NCI-H1105 (cell line): ENCODE results near the gene UGT1A1.
"Not testable (repeated sequence)": the region's sequence is repeated elsewhere in the genome, so short reads cannot be mapped to it uniquely, and the experiment has no call there.

ENCODE experiments used
- DNase-seq: peaks from one replicate; lab custom pipeline; 2025; lab: John Stamatoyannopoulos, UW

Gene UGT1A1

DNA sequence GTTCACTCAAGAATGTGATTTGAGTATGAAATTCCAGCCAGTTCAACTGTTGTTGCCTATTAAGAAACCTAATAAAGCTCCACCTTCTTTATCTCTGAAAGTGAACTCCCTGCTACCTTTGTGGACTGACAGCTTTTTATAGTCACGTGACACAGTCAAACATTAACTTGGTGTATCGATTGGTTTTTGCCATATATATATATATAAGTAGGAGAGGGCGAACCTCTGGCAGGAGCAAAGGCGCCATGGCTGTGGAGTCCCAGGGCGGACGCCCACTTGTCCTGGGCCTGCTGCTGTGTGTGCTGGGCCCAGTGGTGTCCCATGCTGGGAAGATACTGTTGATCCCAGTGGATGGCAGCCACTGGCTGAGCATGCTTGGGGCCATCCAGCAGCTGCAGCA, at the start of gene UGT1A1:
Gene UGT1A1 (plus strand): TSS at position 228 of the 400 bp plus-strand sequence. CDS start 18 bp downstream, at position 246.
- no peak for DNase-seq

DNA sequence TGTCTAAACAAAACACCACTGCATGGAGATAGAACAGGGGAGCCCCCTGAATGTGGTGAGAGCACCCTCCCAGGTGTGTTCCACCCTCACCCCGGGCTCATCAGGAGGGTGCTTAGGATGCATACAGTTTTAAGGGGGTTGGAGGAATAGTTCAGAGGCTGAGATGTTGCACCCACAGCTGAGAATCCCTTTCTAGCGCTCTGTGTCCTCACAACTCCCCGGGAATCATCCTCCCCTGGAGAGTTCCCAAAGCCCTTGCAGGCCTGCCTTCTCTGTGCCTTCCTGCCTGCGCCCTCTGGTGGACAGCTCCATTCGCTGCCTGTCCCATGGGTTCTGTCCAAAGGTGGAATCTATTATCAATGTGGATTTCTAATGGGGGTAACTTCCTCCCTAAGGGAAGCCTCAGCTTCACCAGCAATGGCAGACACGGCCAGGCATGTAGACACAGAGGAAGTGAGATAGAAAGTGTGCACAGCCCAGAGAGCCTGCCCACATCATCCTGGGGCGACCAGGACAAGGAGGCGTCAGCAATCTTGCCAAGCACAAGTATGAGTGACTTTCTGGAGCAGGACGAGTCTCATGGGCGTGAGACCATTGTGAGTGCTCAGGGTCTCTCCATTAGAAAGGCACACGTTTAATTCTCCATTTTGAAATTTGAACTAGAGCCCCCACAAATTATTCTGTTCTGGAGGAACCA, 48.6 kb upstream of the UGT1A1 start:
- peak; percentile 63 for DNase-seq

DNA sequence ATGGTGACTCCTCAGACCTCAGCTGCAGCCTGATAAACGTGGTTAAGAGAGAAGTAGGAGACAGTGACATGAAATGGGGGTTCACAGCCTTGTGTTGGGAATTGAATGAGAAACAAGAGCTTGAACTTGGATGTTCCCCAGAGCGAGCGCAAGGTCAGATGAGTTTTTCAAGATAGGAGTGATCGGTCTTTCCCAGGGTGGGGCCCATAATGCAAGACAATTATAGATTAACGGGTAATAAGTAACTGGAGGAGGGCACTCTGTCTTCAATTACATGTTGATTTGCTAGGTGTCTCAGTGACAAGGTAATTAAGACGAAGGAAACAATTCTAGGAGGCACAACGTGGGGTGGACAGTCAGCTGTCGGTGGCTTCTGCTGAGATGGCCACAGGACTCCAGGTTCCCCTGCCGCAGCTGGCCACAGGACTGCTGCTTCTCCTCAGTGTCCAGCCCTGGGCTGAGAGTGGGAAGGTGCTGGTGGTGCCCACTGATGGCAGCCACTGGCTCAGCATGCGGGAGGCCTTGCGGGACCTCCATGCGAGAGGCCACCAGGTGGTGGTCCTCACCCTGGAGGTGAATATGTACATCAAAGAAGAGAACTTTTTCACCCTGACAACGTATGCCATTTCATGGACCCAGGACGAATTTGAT, 47.3 kb upstream of the UGT1A1 start, which contains the start of gene UGT1A5:
Gene UGT1A5 (plus strand): TSS at position 297 of the 651 bp plus-strand sequence. CDS start 85 bp downstream, at position 382.
- DNase-seq: no peak

DNA sequence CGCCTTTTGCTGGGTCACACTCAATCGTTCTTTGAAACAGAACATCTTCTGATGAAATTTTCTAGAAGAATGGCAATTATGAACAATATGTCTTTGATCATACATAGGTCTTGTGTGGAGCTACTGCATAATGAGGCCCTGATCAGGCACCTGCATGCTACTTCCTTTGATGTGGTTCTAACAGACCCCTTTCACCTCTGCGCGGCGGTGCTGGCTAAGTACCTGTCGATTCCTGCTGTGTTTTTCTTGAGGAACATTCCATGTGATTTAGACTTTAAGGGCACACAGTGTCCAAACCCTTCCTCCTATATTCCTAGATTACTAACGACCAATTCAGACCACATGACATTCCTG, 46.8 kb upstream of the UGT1A1 start:
- DNase-seq: no peak

DNA sequence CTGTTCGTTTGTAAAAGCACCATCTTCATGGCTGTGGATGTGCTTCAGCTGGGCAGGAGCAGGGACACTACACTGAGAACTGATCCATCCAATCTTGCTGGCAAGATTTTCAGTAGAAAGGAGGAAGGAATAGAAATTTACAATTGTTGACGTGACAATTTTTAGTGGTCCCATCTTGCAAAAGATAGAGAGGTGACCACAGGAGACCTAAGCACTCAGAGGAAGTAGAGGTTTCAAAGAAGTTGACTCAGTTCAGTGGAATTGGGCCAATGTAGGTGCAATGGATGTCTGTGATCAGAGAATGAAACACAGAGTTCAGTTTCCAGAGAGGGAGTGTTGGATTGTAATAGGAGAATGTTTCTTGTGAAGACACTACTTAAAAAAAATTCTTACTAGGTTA, 45.9 kb upstream of the UGT1A1 start:
- no peak for DNase-seq

DNA sequence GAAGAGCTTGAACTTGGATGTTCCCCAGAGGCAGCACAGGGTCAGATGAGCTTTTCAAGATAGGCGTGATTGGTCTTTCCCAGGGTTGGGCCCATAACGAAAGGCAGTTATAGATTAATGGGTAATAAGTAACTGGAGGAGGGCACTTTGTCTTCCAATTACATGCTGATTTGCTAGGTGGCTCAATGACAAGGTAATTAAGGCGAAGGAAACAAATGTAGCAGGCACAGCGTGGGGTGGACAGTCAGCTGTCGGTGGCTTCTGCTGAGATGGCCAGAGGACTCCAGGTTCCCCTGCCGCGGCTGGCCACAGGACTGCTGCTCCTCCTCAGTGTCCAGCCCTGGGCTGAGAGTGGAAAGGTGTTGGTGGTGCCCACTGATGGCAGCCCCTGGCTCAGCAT, 41.5 kb upstream of the UGT1A1 start, which contains the start of gene UGT1A4:
Gene UGT1A4 (plus strand): TSS at position 185 of the 400 bp plus-strand sequence. CDS start 85 bp downstream, at position 270.
- DNase-seq: no peak

DNA sequence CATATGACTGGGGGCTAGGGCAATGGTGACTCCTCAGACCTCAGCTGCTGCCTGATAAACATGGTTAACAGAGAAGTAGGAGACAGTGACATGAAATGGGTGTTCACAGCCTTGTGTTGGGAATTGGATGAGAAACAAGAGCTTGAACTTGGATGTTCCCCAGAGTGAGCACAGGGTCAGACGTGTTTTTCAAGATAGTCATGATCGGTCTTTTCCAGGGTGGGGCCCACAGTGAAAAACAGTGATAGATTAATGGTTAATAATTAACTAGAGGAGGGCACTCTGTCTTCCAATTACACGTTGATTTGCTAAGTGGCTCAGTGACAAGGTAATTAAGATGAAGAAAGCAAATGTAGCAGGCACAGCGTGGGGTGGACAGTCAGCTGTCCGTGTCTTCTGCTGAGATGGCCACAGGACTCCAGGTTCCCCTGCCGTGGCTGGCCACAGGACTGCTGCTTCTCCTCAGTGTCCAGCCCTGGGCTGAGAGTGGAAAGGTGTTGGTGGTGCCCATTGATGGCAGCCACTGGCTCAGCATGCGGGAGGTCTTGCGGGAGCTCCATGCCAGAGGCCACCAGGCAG, 31.3 kb upstream of the UGT1A1 start, which contains the start of gene UGT1A3:
Gene UGT1A3 (plus strand): TSS at position 320 of the 579 bp plus-strand sequence. CDS start 85 bp downstream, at position 405.
- no peak for DNase-seq

DNA sequence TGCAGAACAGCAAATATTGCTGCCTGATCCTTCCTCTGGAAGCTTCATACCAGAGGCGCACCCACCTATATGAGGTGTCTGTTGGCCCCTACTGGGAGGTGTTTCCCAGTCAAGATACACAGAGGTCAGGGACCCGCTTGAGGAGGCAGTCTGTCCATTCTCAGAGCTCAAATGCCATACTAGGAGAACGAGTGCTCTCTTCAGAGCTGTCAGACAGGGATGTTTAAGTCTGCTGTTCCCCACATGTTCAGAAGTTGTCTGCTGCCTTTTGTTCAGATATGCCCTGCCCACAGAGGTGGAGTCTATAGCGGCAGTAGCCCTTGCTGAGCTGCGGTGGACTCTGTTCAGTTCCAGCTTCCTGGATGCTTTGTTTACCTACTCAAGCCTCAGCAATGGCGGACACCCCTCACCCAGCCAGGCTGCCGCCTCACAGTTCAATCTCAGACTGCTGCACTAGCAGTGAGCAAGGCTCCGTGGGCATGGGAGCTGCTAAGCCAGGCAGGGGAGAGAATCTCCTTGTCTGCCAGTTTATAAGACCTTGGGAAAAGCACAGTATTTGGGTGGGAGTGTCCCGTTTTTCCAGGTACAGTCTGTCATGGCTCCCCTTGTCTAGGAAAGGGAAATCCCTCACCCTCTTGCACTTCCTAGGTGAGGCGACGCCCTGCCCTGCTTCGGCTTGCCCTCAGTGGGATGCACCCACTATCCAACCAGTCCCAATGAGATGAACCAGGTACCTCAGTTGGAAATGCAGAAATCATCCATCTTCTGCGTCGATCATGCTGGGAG, 23.0 kb upstream of the UGT1A1 start:
- not testable (repeated sequence) for DNase-seq

DNA sequence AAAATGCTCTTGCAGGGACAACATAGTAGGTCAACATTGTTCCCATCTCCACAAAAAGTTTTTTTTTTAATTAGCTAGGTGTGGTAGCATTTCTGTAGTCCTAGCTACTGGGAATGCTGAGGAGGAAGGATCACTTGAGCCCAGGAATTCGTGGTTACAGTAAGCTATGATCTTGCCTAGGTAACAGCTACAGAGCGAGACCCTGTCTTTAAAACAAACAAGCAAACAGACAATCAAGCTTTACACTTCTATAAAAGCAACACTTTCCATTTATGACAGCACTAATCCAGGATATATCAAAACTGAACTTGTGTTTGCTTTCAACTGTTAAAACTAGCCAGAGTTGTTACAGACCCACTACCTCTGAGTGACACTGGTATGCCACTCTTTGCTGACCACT, 19.2 kb upstream of the UGT1A1 start:
- no peak for DNase-seq

DNA sequence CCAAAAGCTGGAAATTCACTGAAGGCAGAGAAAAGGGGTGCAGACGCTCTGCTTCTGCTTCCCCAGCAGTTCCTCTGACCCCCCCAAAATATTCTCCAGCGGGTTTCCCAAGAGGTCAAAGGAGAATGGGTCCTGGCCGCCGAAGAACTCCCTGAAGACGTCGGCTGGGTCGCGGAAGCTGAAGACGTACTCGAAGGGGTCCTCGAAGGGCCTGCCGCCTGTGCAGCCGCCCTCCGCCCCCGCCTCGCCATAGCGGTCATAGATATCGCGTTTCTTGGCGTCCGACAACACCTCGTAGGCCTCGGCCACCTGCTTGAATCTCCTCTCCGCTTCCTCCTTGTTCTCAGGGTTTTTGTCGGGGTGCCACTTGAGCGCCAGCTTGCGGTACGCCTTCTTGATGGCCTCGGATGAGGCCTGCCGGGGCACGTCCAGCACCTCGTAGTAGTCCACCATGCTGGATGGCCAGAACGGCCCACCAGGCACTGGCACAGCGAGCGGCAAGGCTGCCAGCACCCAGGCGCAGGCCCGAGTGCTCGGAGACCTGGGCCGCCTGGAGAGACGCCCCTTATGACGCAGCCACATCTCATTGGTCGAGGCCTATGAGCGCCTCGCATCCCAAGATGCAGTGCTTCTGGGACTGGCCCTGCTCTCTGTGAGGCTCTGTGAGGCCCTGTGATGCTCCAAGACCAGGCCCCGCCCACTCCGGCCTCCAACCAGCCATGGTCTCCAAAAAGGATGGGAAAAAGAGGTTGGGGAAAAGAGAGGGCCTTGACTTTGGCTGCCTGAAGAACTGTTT, 16.4 kb upstream of the UGT1A1 start:
- DNase-seq: no peak

DNA sequence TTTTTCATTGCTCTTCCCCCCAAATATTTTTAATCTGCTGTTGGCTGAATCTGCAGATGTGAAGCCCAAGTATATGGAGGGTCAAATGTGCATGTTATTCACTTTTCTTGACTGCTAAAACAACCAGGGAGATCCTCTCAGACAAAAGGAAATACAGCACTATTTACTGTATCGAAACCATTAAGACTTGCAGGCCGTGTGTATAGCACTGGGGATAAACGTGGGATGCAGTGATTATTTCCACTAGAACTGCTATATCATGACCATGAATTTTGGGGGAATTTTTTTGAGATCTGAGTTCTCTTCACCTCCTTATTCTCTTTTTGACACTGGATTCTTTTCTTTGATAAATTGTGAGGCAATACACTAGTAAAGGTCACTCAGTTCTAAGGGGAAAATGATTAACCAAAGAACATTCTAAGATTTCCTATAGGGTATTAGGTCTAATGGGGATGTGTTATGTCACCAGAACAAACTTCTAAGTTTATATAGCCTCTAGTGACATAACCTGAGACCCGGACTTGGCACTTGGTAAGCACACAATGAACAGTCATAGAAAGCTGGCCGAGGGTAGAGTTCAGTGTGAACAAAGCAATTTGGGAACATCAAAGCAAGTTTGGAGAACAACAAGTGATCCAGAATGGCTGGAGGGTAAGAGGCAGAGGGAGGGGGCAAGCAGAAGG, 14.9 kb upstream of the UGT1A1 start:
- no peak for DNase-seq

DNA sequence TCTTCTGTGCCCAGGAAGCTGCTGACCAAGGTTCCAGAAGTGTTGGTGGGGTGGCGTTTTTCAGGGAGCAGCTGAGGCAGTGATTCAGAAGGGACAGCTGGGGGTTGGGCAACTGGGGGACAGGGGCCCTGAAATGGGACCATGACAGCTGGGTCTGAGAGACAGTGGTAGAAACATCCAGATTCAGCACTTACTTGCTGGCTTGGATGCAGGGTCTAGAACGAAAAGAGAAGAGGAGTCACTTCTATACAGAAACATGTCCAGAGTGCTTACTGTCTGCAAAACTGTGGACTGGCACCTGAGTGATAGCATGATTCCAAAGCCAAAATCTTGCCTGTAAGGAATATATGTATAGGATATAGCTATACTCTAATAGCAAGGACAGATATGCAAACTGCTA, 14.2 kb upstream of the UGT1A1 start:
- not testable (repeated sequence) for DNase-seq

DNA sequence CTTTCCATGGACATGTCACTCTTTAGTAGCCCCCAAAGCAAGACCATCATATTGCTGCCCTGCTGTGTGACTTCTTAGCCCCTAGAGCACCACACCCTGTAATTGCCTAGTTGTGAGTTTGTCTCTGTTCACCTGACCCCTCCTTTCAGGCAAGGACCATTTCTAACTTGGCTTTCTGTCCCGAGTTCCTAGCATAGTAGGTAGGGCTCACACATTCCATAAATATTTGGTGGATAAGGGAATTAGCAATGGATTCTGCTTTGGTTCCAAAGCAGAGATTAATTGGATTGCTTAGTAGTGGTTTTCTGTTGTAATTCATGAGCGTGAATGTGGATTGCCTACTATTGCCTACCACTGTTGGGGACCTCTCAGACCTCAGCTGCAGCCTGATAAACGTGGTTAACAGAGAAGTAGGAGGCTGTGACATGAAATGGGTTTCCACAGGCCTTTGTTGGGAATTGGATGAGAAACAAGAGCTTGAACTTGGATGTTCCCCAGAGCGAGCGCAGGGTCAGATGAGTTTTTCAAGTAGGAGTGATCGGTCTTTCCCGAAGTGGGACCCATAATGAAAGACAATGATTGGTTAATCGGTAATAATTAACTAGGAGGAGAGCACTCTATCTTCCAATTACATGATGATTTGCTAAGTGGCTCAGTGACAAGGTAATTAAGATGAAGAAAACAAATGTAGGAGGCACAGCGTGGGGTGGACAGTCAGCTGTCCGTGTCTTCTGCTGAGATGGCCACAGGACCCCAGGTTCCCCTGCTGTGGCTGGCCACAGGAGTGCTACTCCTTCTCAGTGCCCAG, 13.4 kb upstream of the UGT1A1 start:
- DNase-seq: no peak

DNA sequence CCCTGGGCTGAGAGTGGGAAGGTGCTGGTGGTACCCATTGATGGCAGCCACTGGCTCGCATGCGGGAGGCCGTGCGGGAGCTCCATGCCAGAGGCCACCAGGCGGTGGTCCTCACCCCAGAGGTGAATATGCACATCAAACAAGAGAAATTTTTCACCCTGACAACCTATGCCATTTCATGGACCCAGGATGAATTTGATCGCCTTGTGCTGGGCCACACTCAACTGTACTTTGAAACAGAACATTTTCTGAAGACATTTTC, 12.9 kb upstream of the UGT1A1 start:
- no peak for DNase-seq

DNA sequence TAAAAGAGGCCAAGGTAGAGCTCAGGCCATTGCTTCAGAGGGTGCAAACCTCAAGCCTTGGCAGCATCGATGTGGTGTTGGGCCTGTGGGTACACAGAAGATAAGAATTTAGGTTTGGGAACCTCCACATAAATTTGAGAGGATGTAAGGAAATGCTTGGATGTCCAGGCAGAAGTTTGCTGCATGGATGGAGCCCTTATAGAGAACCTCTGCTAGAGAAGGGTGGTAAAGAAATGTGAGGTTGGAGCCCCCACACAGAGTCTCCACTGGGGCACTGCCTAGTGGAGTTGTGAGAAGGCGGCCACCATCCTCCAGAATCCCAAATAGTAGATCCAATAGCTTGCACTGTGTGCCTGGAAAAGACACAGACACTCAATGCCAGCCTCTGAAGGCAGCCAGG, 9.4 kb upstream of the UGT1A1 start:
- not testable (repeated sequence) for DNase-seq

DNA sequence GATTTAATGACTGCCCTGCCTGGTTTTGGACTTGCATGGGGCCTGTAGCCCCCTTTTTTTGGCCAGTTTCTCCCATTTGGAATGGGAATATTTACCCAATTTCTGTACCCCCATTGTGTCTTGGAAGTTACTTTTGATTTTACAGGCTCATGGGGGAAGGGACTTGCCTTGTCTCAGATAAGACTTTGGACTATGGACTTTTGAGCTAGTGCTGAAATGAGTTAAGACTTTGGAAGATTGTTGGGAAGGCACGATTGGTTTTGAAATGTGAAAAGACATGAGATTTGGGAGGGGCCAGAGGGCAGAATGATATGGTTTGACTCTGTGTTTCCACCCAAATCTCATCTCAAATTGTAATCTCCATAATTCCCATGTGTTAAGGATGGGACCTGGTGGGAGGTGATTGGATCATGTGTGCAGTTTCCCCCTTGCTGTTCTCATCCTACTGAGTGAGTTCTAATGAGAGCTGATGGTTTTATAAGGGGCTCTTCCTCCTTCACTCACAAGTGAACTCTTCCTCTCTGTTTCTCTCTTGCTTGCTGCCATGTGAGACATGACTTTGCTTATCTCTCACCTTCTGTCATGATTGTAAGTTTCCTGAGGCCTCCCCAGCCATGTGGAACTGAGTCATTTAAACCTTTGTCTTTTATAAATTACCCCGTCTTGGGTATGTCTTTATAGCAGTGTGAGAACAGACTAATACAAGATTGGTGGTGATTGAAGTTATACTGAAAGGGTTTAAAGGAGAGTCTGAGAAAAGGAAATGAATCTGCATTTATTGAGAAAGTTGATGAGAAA, 8.7 kb upstream of the UGT1A1 start:
- not testable (repeated sequence) for DNase-seq

DNA sequence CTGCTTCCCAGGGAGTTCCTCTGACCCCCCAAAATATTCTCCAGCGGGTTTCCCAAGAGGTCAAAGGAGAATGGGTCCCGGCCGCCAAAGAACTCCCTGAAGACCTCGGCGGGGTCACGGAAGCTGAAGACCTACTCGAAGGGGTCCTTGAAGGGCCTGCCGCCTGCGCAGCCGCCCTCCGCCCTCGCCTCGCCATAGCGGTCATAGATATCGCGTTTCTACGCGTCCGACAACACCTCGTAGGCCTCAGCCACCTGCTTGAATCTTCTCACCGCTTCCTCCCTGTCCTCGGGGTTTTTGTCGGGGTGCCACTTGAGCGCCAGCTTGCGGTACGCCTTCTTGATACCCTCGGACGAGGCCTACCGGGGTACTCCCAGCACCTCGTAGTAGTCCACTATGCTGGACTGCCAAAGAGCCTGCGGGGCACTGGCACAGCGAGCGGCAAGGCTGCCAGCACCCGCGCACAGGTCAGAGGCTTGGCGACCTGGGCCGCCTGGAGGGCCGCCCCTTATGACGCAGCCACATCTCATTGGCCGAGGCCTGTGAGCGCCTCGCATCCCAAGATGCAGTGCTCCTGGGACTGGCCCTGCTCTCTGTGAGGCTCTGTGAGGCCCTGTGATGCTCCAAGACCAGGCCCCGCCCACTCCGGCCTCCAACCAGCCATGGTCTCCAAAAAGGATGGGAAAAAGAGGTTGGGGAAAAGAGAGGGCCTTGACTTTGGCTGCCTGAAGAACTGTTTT, 5.0 kb upstream of the UGT1A1 start:
- DNase-seq: no peak

DNA sequence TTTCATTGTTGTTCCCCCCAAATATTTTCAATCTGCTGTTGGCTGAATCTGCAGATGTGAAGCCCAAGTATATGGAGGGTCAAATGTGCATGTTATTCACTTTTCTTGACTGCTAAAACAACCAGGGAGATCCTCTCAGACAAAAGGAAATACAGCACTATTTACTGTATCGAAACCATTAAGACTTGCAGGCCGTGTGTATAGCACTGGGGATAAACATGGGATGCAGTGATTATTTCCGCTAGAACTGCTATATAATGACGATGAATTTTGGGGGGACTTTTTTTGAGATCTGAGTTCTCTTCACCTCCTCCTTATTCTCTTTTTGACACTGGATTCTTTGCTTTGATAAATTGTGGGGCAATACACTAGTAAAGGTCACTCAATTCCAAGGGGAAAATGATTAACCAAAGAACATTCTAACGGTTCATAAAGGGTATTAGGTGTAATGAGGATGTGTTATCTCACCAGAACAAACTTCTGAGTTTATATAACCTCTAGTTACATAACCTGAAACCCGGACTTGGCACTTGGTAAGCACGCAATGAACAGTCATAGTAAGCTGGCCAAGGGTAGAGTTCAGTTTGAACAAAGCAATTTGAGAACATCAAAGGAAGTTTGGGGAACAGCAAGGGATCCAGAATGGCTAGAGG, 3.5 kb upstream of the UGT1A1 start:
- no peak for DNase-seq
